ENCODE measurements around the gene RPTOR.

Gene RPTOR

GRCh38 chr17:80892019-80892855 is 347.6 kb downstream of the RPTOR start:
- peak; percentile 84 for DNase-seq (ENCODE audit: low read depth)

GRCh38 chr17:80892900-80893603 is 348.4 kb downstream of the RPTOR start:
- peak; percentile 15 for DNase-seq (ENCODE audit: low read depth)

GRCh38 chr17:80893604-80894438 is 349.2 kb downstream of the RPTOR start:
- DNase-seq (ENCODE audit: low read depth): no peak

GRCh38 chr17:80894439-80894721 is 349.7 kb downstream of the RPTOR start:
- no peak for DNase-seq (ENCODE audit: low read depth)

GRCh38 chr17:80894726-80895125 is 350.1 kb downstream of the RPTOR start:
- no peak for DNase-seq (ENCODE audit: low read depth)

GRCh38 chr17:80895366-80895765 is 350.7 kb downstream of the RPTOR start:
- no peak for DNase-seq (ENCODE audit: low read depth)

GRCh38 chr17:80898716-80899115 is 354.1 kb downstream of the RPTOR start:
- DNase-seq (ENCODE audit: low read depth): no peak

GRCh38 chr17:80899402-80900268 is 355.0 kb downstream of the RPTOR start:
- DNase-seq (ENCODE audit: low read depth): peak; percentile 65

- DNase-seq (ENCODE audit: low read depth): no peak
Measured at GRCh38 chr17:80901319-80901718, 356.7 kb downstream of the RPTOR start.

- no peak for DNase-seq (ENCODE audit: low read depth)
Measured at GRCh38 chr17:80902197-80902962, 357.7 kb downstream of the RPTOR start.

GRCh38 chr17:80902963-80903611 is 358.4 kb downstream of the RPTOR start:
- DNase-seq (ENCODE audit: low read depth): no peak

- no peak for DNase-seq (ENCODE audit: low read depth)
Measured at GRCh38 chr17:80904036-80904753, 359.6 kb downstream of the RPTOR start.

GRCh38 chr17:80905586-80906230 is 361.1 kb downstream of the RPTOR start:
- no peak for DNase-seq (ENCODE audit: low read depth)

GRCh38 chr17:80906364-80907259 is 362.0 kb downstream of the RPTOR start:
- no peak for DNase-seq (ENCODE audit: low read depth)

GRCh38 chr17:80907281-80907680 is 362.6 kb downstream of the RPTOR start:
- no peak for DNase-seq (ENCODE audit: low read depth)

GRCh38 chr17:80908211-80908610 is 363.6 kb downstream of the RPTOR start:
- DNase-seq (ENCODE audit: low read depth): no peak

- no peak for DNase-seq (ENCODE audit: low read depth)
Measured at GRCh38 chr17:80908776-80909175, 364.1 kb downstream of the RPTOR start.

- no peak for DNase-seq (ENCODE audit: low read depth)
Measured at GRCh38 chr17:80909635-80910034, 365.0 kb downstream of the RPTOR start.
